Measurements from ENCODE around the gene ARHGEF28. TPM values are rescaled to one million over a fixed set of nuclear protein-coding genes. Genes with fewer than 3 reads are reported as not detected.

ARHGEF28 gene
- polyA plus RNA-seq, 1 donor from 2014 or later, result not detected

DNA sequence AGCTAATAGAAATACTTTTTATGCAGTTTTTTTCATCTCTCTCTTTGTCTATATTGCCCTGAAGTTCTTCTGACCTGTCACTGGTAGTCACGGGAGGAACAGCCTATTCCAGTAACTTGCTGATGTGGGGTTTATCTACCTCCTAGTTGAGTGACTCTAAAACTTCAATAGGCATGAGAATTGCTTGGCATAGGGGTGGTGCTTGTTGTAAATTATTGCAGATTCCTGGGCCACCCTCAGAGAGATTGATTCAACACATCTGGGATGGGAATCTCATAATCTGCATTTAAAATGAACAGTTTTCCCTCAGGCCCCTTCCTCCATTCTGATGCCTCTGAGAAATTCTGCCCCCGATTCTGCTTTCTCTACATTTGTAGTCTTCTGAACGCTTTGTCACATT, 184.4 kb downstream of the ARHGEF28 start:
- Histone ChIP-seq H3K79me2 (replicated peaks; ENCODE audit: insufficient read depth, low read length) (no peaks in the 10 kb centered on the region), H2AFZ (ENCODE audit: low read depth, low read length) (no peak overlapping the region), H3K9me3 (ENCODE audit: low read length) (no peaks in the 10 kb centered on the region), H4K20me1 (ENCODE audit: insufficient read depth) (no peaks in the 10 kb centered on the region), H3K36me3 (ENCODE audit: insufficient read depth, low read length) (no peaks in the 10 kb centered on the region), H3K9me2 (ENCODE audit: insufficient read depth, low read length) (no peaks in the 10 kb centered on the region), H3K4me3 (ENCODE audit: low read length) (no peak overlapping the region), H3K27ac (ENCODE audit: low read length) (no peak overlapping the region), H3F3A (ENCODE audit: insufficient read depth, low read length, poor library complexity, severe bottlenecking) (no peaks in the 10 kb centered on the region), H3K4me2 (ENCODE audit: low read length) (no peak overlapping the region), H3K9ac (ENCODE audit: low read length) (no peak overlapping the region), H3K27me3 (ENCODE audit: insufficient read depth, low read depth, low read length) (no peaks in the 10 kb centered on the region)
- TF ChIP-seq SMC3 (conservative IDR thresholded peaks at IDR 0.05; ENCODE audit: poor library complexity) (no peak), POLR2AphosphoS5 (IDR thresholded peaks at IDR 0.05) (no peak), TAF1 (IDR thresholded peaks at IDR 0.05; ENCODE audit: low read depth) (no peak), MXI1 (conservative IDR thresholded peaks at IDR 0.05; ENCODE audit: poor library complexity, severe bottlenecking) (no peak), RAD21 (conservative IDR thresholded peaks at IDR 0.05) (no peak), EP300 (conservative IDR thresholded peaks at IDR 0.05; ENCODE audit: poor library complexity, severe bottlenecking) (no peak), EZH2 (IDR thresholded peaks at IDR 0.05; ENCODE audit: borderline replicate concordance, insufficient read depth, low read length, poor library complexity, severe bottlenecking) (no peak)
- TF ChIP-seq, protein P1, sequence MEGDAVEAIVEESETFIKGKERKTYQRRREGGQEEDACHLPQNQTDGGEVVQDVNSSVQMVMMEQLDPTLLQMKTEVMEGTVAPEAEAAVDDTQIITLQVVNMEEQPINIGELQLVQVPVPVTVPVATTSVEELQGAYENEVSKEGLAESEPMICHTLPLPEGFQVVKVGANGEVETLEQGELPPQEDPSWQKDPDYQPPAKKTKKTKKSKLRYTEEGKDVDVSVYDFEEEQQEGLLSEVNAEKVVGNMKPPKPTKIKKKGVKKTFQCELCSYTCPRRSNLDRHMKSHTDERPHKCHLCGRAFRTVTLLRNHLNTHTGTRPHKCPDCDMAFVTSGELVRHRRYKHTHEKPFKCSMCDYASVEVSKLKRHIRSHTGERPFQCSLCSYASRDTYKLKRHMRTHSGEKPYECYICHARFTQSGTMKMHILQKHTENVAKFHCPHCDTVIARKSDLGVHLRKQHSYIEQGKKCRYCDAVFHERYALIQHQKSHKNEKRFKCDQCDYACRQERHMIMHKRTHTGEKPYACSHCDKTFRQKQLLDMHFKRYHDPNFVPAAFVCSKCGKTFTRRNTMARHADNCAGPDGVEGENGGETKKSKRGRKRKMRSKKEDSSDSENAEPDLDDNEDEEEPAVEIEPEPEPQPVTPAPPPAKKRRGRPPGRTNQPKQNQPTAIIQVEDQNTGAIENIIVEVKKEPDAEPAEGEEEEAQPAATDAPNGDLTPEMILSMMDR (IDR thresholded peaks at IDR 0.05; ENCODE audit: poor library complexity, severe bottlenecking), result no peak
- TF ChIP-seq, protein P2, sequence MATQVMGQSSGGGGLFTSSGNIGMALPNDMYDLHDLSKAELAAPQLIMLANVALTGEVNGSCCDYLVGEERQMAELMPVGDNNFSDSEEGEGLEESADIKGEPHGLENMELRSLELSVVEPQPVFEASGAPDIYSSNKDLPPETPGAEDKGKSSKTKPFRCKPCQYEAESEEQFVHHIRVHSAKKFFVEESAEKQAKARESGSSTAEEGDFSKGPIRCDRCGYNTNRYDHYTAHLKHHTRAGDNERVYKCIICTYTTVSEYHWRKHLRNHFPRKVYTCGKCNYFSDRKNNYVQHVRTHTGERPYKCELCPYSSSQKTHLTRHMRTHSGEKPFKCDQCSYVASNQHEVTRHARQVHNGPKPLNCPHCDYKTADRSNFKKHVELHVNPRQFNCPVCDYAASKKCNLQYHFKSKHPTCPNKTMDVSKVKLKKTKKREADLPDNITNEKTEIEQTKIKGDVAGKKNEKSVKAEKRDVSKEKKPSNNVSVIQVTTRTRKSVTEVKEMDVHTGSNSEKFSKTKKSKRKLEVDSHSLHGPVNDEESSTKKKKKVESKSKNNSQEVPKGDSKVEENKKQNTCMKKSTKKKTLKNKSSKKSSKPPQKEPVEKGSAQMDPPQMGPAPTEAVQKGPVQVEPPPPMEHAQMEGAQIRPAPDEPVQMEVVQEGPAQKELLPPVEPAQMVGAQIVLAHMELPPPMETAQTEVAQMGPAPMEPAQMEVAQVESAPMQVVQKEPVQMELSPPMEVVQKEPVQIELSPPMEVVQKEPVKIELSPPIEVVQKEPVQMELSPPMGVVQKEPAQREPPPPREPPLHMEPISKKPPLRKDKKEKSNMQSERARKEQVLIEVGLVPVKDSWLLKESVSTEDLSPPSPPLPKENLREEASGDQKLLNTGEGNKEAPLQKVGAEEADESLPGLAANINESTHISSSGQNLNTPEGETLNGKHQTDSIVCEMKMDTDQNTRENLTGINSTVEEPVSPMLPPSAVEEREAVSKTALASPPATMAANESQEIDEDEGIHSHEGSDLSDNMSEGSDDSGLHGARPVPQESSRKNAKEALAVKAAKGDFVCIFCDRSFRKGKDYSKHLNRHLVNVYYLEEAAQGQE (IDR thresholded peaks at IDR 0.05; ENCODE audit: borderline replicate concordance), result no peak

DNA sequence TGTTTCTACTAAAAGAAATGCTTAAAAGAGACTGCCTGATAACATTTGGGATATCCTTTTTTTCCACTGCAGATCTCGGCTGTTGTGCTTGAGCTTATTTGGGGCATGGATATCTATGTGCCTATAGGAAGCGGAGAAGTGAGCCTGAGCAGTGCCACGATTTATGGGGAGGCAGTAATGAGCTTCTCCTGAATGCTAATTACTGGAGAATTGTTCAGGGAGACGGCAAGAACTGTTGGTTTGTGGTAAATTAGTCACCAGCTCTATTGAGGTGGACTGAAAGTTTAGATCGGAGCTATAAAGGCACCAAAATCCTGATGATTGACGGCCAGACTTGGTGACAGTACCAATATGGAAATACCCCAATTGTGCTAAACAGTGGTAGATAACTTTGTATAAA, 186.5 kb downstream of the ARHGEF28 start:
- Histone ChIP-seq H2AFZ (ENCODE audit: low read depth, low read length) (no peak overlapping the region), H3K9me2 (ENCODE audit: insufficient read depth, low read length) (no peaks in the 10 kb centered on the region), H3K27me3 (ENCODE audit: insufficient read depth, low read depth, low read length) (no peaks in the 10 kb centered on the region), H3K36me3 (ENCODE audit: insufficient read depth, low read length) (no peaks in the 10 kb centered on the region), H3K9ac (ENCODE audit: low read length) (no peak overlapping the region), H4K20me1 (ENCODE audit: insufficient read depth) (no peaks in the 10 kb centered on the region), H3K4me3 (ENCODE audit: low read length) (no peak overlapping the region), H3K9me3 (ENCODE audit: low read length) (no peaks in the 10 kb centered on the region), H3F3A (ENCODE audit: insufficient read depth, low read length, poor library complexity, severe bottlenecking) (no peaks in the 10 kb centered on the region), H3K79me2 (replicated peaks; ENCODE audit: insufficient read depth, low read length) (no peaks in the 10 kb centered on the region), H3K27ac (ENCODE audit: low read length) (no peak overlapping the region), H3K4me2 (ENCODE audit: low read length) (no peak overlapping the region)
- TF ChIP-seq EZH2 (IDR thresholded peaks at IDR 0.05; ENCODE audit: borderline replicate concordance, insufficient read depth, low read length, poor library complexity, severe bottlenecking), result no peak
- TF ChIP-seq, protein P2 (IDR thresholded peaks at IDR 0.05; ENCODE audit: borderline replicate concordance), result no peak
- no peak for TF ChIP-seq EP300 (conservative IDR thresholded peaks at IDR 0.05; ENCODE audit: poor library complexity, severe bottlenecking)
- TF ChIP-seq, protein P1 (IDR thresholded peaks at IDR 0.05; ENCODE audit: poor library complexity, severe bottlenecking), result no peak
- TF ChIP-seq SMC3 (conservative IDR thresholded peaks at IDR 0.05; ENCODE audit: poor library complexity), result no peak
- TF ChIP-seq MXI1 (conservative IDR thresholded peaks at IDR 0.05; ENCODE audit: poor library complexity, severe bottlenecking), result no peak
- no peak for TF ChIP-seq RAD21 (conservative IDR thresholded peaks at IDR 0.05)
- no peak for TF ChIP-seq TAF1 (IDR thresholded peaks at IDR 0.05; ENCODE audit: low read depth)
- no peak for TF ChIP-seq POLR2AphosphoS5 (IDR thresholded peaks at IDR 0.05)

Data from neural cell (in vitro differentiated cells).